Stimulated activated naive CD8-positive, alpha-beta T cell treated with anti-CD3 and anti-CD28 coated beads, Interleukin-15, Interleukin-2, amounts not matched to agents 100 U/mL and 50 U/mL, for 24 hours (primary cell): ENCODE data around the gene UBE2J2.

Source experiments
- ATAC-seq: fragments of 150-1000 bp; cut with Tn5 transposase; one replicate; pipeline ENCODE4 v1.10.0; 2021
- DNase-seq: peaks from one replicate; pipeline ENCODE4 v3.0.0; 2021

UBE2J2 gene

GRCh38 chr1:1211541-1212441, 61.9 kb downstream of the UBE2J2 start:
- ATAC-seq (no peak), DNase-seq (no peak)

- DNase-seq (no peak), ATAC-seq (no peak)
These were observed 62.7 kb downstream of the UBE2J2 start for GRCh38 chr1:1210726-1211540.

GRCh38 chr1:1208713-1209433, 64.8 kb downstream of the UBE2J2 start:
- peak; percentile 60 for DNase-seq
- ATAC-seq = peak; percentile 4

GRCh38 chr1:1207571-1207892, 66.1 kb downstream of the UBE2J2 start:
- DNase-seq (no peak), ATAC-seq (no peak)

GRCh38 chr1:1206966-1207531, 66.6 kb downstream of the UBE2J2 start:
- DNase-seq = peak; percentile 46
- ATAC-seq = no peak

GRCh38 chr1:1206376-1206965, 67.2 kb downstream of the UBE2J2 start, which contains the start of gene TNFRSF18:
TNFRSF18 (minus strand) TSS chr1:1206592; CDS start chr1:1206571, 21 bp downstream.
- peak; percentile 56 for DNase-seq
- peak; percentile 9 for ATAC-seq

- DNase-seq (peak; percentile 32), ATAC-seq (no peak)
These were observed 67.8 kb downstream of the UBE2J2 start for GRCh38 chr1:1205769-1206375.

GRCh38 chr1:1204998-1205768, 68.5 kb downstream of the UBE2J2 start:
- DNase-seq = no peak
- ATAC-seq = no peak

- ATAC-seq = no peak
- no peak for DNase-seq
These were observed 69.2 kb downstream of the UBE2J2 start for GRCh38 chr1:1204425-1204920.
